ENCODE measurements around the gene SDHB. TPM values are rescaled to one million over a fixed set of nuclear protein-coding genes. Genes with fewer than 3 reads are reported as not detected.

SDHB gene
- total RNA-seq, 1 donor: 100 TPM

GRCh38 chr1:17001760-17002523, 51.9 kb downstream of the SDHB start:
- no peak overlapping the region for H3K4me3 ChIP-seq (ENCODE audit: low read length)
- H3K4me1 ChIP-seq (ENCODE audit: insufficient read depth, low read length): no peaks in the 10 kb centered on the region
- H3K27me3 ChIP-seq (ENCODE audit: insufficient read depth, low read length): no peaks in the 10 kb centered on the region
- H3K9me3 ChIP-seq (ENCODE audit: low read depth, low read length): no peaks in the 10 kb centered on the region

GRCh38 chr1:16999863-17000262, 54.0 kb downstream of the SDHB start:
- no peaks in the 10 kb centered on the region for H3K4me1 ChIP-seq (ENCODE audit: insufficient read depth, low read length)
- no peak overlapping the region for H3K4me3 ChIP-seq (ENCODE audit: low read length)
- no peaks in the 10 kb centered on the region for H3K27me3 ChIP-seq (ENCODE audit: insufficient read depth, low read length)
- H3K9me3 ChIP-seq (ENCODE audit: low read depth, low read length): no peaks in the 10 kb centered on the region

- Histone ChIP-seq H3K4me1 (ENCODE audit: insufficient read depth, low read length) (no peaks in the 10 kb centered on the region), H3K4me3 (ENCODE audit: low read length) (no peak overlapping the region), H3K27me3 (ENCODE audit: insufficient read depth, low read length) (no peaks in the 10 kb centered on the region), H3K9me3 (ENCODE audit: low read depth, low read length) (no peaks in the 10 kb centered on the region)
Measured at GRCh38 chr1:16998589-16998988, 55.2 kb downstream of the SDHB start.

GRCh38 chr1:16996845-16997244, 57.0 kb downstream of the SDHB start:
- H3K9me3 ChIP-seq (ENCODE audit: low read depth, low read length): no peaks in the 10 kb centered on the region
- no peak overlapping the region for H3K4me3 ChIP-seq (ENCODE audit: low read length)
- H3K27me3 ChIP-seq (ENCODE audit: insufficient read depth, low read length): no peaks in the 10 kb centered on the region
- no peaks in the 10 kb centered on the region for H3K4me1 ChIP-seq (ENCODE audit: insufficient read depth, low read length)

- Histone ChIP-seq H3K4me1 (ENCODE audit: insufficient read depth, low read length) (no peaks in the 10 kb centered on the region), H3K4me3 (ENCODE audit: low read length) (no peak overlapping the region), H3K27me3 (ENCODE audit: insufficient read depth, low read length) (no peaks in the 10 kb centered on the region), H3K9me3 (ENCODE audit: low read depth, low read length) (no peaks in the 10 kb centered on the region)
Measured at GRCh38 chr1:16993521-16994038, 60.3 kb downstream of the SDHB start.

- no peaks in the 10 kb centered on the region for H3K9me3 ChIP-seq (ENCODE audit: low read depth, low read length)
- H3K4me1 ChIP-seq (ENCODE audit: insufficient read depth, low read length): no peaks in the 10 kb centered on the region
Measured at GRCh38 chr1:16992675-16993074, 61.2 kb downstream of the SDHB start.

GRCh38 chr1:16992102-16992501, 61.7 kb downstream of the SDHB start:
- H3K4me1 ChIP-seq (ENCODE audit: insufficient read depth, low read length): no peaks in the 10 kb centered on the region
- no peak overlapping the region for H3K4me3 ChIP-seq (ENCODE audit: low read length)
- H3K9me3 ChIP-seq (ENCODE audit: low read depth, low read length): no peaks in the 10 kb centered on the region
- no peaks in the 10 kb centered on the region for H3K27me3 ChIP-seq (ENCODE audit: insufficient read depth, low read length)

More at GRCh38 chr1:16992675-16993074, 61.2 kb downstream of the SDHB start:
- Histone ChIP-seq H3K4me3 (ENCODE audit: low read length) (no peak overlapping the region), H3K27me3 (ENCODE audit: insufficient read depth, low read length) (no peaks in the 10 kb centered on the region)

- no peaks in the 10 kb centered on the region for H3K27me3 ChIP-seq (ENCODE audit: insufficient read depth, low read length)
Measured at GRCh38 chr1:16991571-16991970, 62.3 kb downstream of the SDHB start.

GRCh38 chr1:16989676-16990391, 64.0 kb downstream of the SDHB start:
- Histone ChIP-seq H3K4me3 (ENCODE audit: low read length) (no peak overlapping the region), H3K9me3 (ENCODE audit: low read depth, low read length) (no peaks in the 10 kb centered on the region), H3K4me1 (ENCODE audit: insufficient read depth, low read length) (no peaks in the 10 kb centered on the region), H3K27me3 (ENCODE audit: insufficient read depth, low read length) (no peaks in the 10 kb centered on the region)

More at GRCh38 chr1:16991571-16991970, 62.3 kb downstream of the SDHB start:
- Histone ChIP-seq H3K4me3 (ENCODE audit: low read length) (no peak overlapping the region), H3K9me3 (ENCODE audit: low read depth, low read length) (no peaks in the 10 kb centered on the region), H3K4me1 (ENCODE audit: insufficient read depth, low read length) (no peaks in the 10 kb centered on the region)

- Histone ChIP-seq H3K27me3 (ENCODE audit: insufficient read depth, low read length) (no peaks in the 10 kb centered on the region), H3K4me1 (ENCODE audit: insufficient read depth, low read length) (no peaks in the 10 kb centered on the region), H3K4me3 (ENCODE audit: low read length) (no peak overlapping the region), H3K9me3 (ENCODE audit: low read depth, low read length) (no peaks in the 10 kb centered on the region)
Measured at GRCh38 chr1:16988210-16988609, 65.6 kb downstream of the SDHB start.

GRCh38 chr1:16986962-16987361, 66.9 kb downstream of the SDHB start:
- H3K27me3 ChIP-seq (ENCODE audit: insufficient read depth, low read length): no peaks in the 10 kb centered on the region
- H3K4me1 ChIP-seq (ENCODE audit: insufficient read depth, low read length): no peaks in the 10 kb centered on the region
- no peak overlapping the region for H3K4me3 ChIP-seq (ENCODE audit: low read length)

GRCh38 chr1:16986560-16986959, 67.3 kb downstream of the SDHB start:
- no peaks in the 10 kb centered on the region for H3K4me1 ChIP-seq (ENCODE audit: insufficient read depth, low read length)
- no peak overlapping the region for H3K4me3 ChIP-seq (ENCODE audit: low read length)
- no peaks in the 10 kb centered on the region for H3K27me3 ChIP-seq (ENCODE audit: insufficient read depth, low read length)
- H3K9me3 ChIP-seq (ENCODE audit: low read depth, low read length): no peaks in the 10 kb centered on the region

More at GRCh38 chr1:16986962-16987361, 66.9 kb downstream of the SDHB start:
- H3K9me3 ChIP-seq (ENCODE audit: low read depth, low read length): no peaks in the 10 kb centered on the region

GRCh38 chr1:16986113-16986512, 67.7 kb downstream of the SDHB start:
- Histone ChIP-seq H3K9me3 (ENCODE audit: low read depth, low read length) (no peaks in the 10 kb centered on the region), H3K4me1 (ENCODE audit: insufficient read depth, low read length) (no peaks in the 10 kb centered on the region), H3K4me3 (ENCODE audit: low read length) (no peak overlapping the region), H3K27me3 (ENCODE audit: insufficient read depth, low read length) (peaks cover 4% of the 10 kb centered on the region)

GRCh38 chr1:16984717-16985116, 69.1 kb downstream of the SDHB start:
- H3K4me1 ChIP-seq (ENCODE audit: insufficient read depth, low read length): no peaks in the 10 kb centered on the region
- no peaks in the 10 kb centered on the region for H3K9me3 ChIP-seq (ENCODE audit: low read depth, low read length)
- H3K4me3 ChIP-seq (ENCODE audit: low read length): no peak overlapping the region
- peaks cover 8% of the 10 kb centered on the region for H3K27me3 ChIP-seq (ENCODE audit: insufficient read depth, low read length)

- no peak overlapping the region for H3K4me3 ChIP-seq (ENCODE audit: low read length)
- H3K27me3 ChIP-seq (ENCODE audit: insufficient read depth, low read length): peaks cover 16% of the 10 kb centered on the region
- H3K4me1 ChIP-seq (ENCODE audit: insufficient read depth, low read length): no peaks in the 10 kb centered on the region
- no peaks in the 10 kb centered on the region for H3K9me3 ChIP-seq (ENCODE audit: low read depth, low read length)
Measured at GRCh38 chr1:16983649-16984048, 70.2 kb downstream of the SDHB start.
